HepG2 (cell line): ENCODE measurements around the gene NUDT3. TPM values are rescaled to one million over a fixed set of nuclear protein-coding genes. Genes with fewer than 3 reads are reported as not detected.

ENCODE experiments used
- AHDC1 ChIP-seq: sonication (generic); formaldehyde crosslinking; IDR thresholded peaks from 2 replicates; pipeline ENCODE4 v1.5.1; 2020; ENCODE audit warnings: mild to moderate bottlenecking, missing genetic modification reagents, borderline replicate concordance
- AHR ChIP-seq: IDR thresholded peaks from 2 replicates; pipeline ENCODE4 v1.6.1; 2018; ENCODE audit warnings: missing genetic modification reagents, missing compliant biosample characterization
- BATF2 ChIP-seq: sonication (generic); formaldehyde crosslinking; IDR thresholded peaks from 2 replicates; pipeline ENCODE4 v1.8.0; 2022; ENCODE audit warnings: mild to moderate bottlenecking, missing genetic modification reagents, moderate library complexity
- BORCS8-MEF2B ChIP-seq: sonication (generic); formaldehyde crosslinking; IDR thresholded peaks from 2 replicates; pipeline ENCODE4 v1.8.0; 2022; ENCODE audit warnings: mild to moderate bottlenecking, missing genetic modification reagents
- DDIT3 ChIP-seq: sonication (generic); formaldehyde crosslinking; IDR thresholded peaks from 2 replicates; pipeline ENCODE4 v1.4.0; 2020; ENCODE audit warnings: mild to moderate bottlenecking, missing genetic modification reagents
- IKZF4 ChIP-seq: sonication (generic); formaldehyde crosslinking; IDR thresholded peaks from 2 replicates; pipeline ENCODE4 v1.5.1; 2020; ENCODE audit warnings: borderline replicate concordance, mild to moderate bottlenecking, low read depth, missing genetic modification reagents; ENCODE audit errors: not compliant biosample characterization
- KMT2A ChIP-seq: sonication (generic); formaldehyde crosslinking; IDR thresholded peaks from 2 replicates; pipeline ENCODE4 v1.4.0; 2020; ENCODE audit warnings: missing genetic modification reagents
- MLX ChIP-seq: IDR thresholded peaks from 2 replicates; pipeline ENCODE4 v1.6.1; 2016
- MYNN ChIP-seq: sonication (generic); formaldehyde crosslinking; IDR thresholded peaks from 2 replicates; pipeline ENCODE4 v1.4.0; 2020; ENCODE audit warnings: mild to moderate bottlenecking, low read depth, missing genetic modification reagents
- PHF8 ChIP-seq: sonication (generic); formaldehyde crosslinking; IDR thresholded peaks from 2 replicates; pipeline ENCODE4 v1.5.0; 2020; ENCODE audit warnings: missing genetic modification reagents
- RAD21 ChIP-seq: fragments of 450-650 bp; formaldehyde crosslinking; IDR thresholded peaks from 2 replicates; pipeline ENCODE4 v1.5.0; 2020; ENCODE audit warnings: mild to moderate bottlenecking
- SNAPC2 ChIP-seq: sonication (generic); formaldehyde crosslinking; IDR thresholded peaks from 2 replicates; pipeline ENCODE4 v1.8.1; 2022; ENCODE audit warnings: mild to moderate bottlenecking, missing genetic modification reagents
- TBP ChIP-seq: sonication (generic); formaldehyde crosslinking; IDR thresholded peaks from 2 replicates; pipeline ENCODE4 v1.5.0; 2020; ENCODE audit warnings: missing genetic modification reagents
- TOE1 ChIP-seq: sonication (generic); formaldehyde crosslinking; IDR thresholded peaks from 2 replicates; pipeline ENCODE4 v1.4.0; 2020; ENCODE audit warnings: mild to moderate bottlenecking, missing genetic modification reagents
- ZKSCAN5 ChIP-seq: sonication (generic); formaldehyde crosslinking; IDR thresholded peaks from 2 replicates; pipeline ENCODE4 v1.5.1; 2020; ENCODE audit warnings: mild to moderate bottlenecking, missing genetic modification reagents
- ZMAT5 ChIP-seq: sonication (generic); formaldehyde crosslinking; IDR thresholded peaks from 2 replicates; pipeline ENCODE4 v1.5.0; 2020; ENCODE audit warnings: mild to moderate bottlenecking, low read depth, missing genetic modification reagents, borderline replicate concordance
- ZNF121 ChIP-seq: sonication (generic); formaldehyde crosslinking; IDR thresholded peaks from 2 replicates; pipeline ENCODE4 v1.5.0; 2020; ENCODE audit warnings: mild to moderate bottlenecking, missing genetic modification reagents
- ZNF350 ChIP-seq: sonication (generic); formaldehyde crosslinking; IDR thresholded peaks from 2 replicates; pipeline ENCODE4 v1.4.0; 2020; ENCODE audit warnings: mild to moderate bottlenecking, low read depth, missing genetic modification reagents, borderline replicate concordance
- ZNF574 ChIP-seq: sonication (generic); formaldehyde crosslinking; IDR thresholded peaks from 2 replicates; pipeline ENCODE4 v1.4.0; 2020; ENCODE audit warnings: missing genetic modification reagents
- polyA plus RNA-seq, 8 experiments: library from polyadenylated mRNA; depleted of rRNA in 3 of 8; stranded (reverse) in 7 of 8; unstranded in 1 of 8; fragments of >200 nt; fragmentation: Illumina TruSeq in 4 of 8; extraction: Trizol in 4 of 8; gene quantifications; 2 replicates each; pipeline versions ENCODE4 v1.2.1 to v1.2.3, GENCODE V29; 2011 to 2016; ENCODE audit warnings: low read depth in 4 of 8, missing spikeins in 1 of 8, mixed read lengths in 1 of 8; ENCODE audit not compliant: insufficient read depth in 1 of 8
- total RNA-seq, 5 experiments: library from RNA; depleted of rRNA; stranded (reverse); fragments of >200 nt; fragmentation: Illumina TruSeq; extraction: Trizol; gene quantifications; 2 replicates each; pipeline ENCODE4 v1.2.3, GENCODE V29; 2016; ENCODE audit warnings: low read depth in 1 of 5

The NUDT3 gene
- total and polyA plus RNA-seq, 2 of the 13 experiments (the other 11 are each of a cell fraction or from before 2014, with no cell fraction given) = 20.2 to 20.6 TPM

- peak; percentile 88 for TF ChIP-seq AHDC1
- TF ChIP-seq TBP (CRISPR knock-in tag) = no peak
- TF ChIP-seq ZNF121 (CRISPR knock-in tag) = 0 out of 2 replicates have a peak, but pooled peaks have one; percentile 3
- TF ChIP-seq KMT2A (CRISPR knock-in tag) = peak; percentile 79; the same call in 1 of the 2 replicates
- TF ChIP-seq ZNF350 (CRISPR knock-in tag) = peak; percentile 40
- TF ChIP-seq ZKSCAN5 (CRISPR knock-in tag) = no peak
- peak; percentile 91 for TF ChIP-seq MLX
- TF ChIP-seq TOE1 = no peak
- TF ChIP-seq PHF8 (CRISPR knock-in tag) = peak; percentile 88
- TF ChIP-seq DDIT3 = no peak
- peak; percentile 88 for TF ChIP-seq IKZF4
- 0 out of 2 replicates have a peak, but pooled peaks have one; percentile 12 for TF ChIP-seq AHR (CRISPR knock-in tag)
- 0 out of 2 replicates have a peak, but pooled peaks have one; percentile 41 for TF ChIP-seq MYNN (CRISPR knock-in tag)
- TF ChIP-seq BORCS8-MEF2B (CRISPR knock-in tag) = no peak
- TF ChIP-seq BATF2 (CRISPR knock-in tag) = no peak
- TF ChIP-seq ZMAT5 = no peak
- peak; percentile 82 for TF ChIP-seq ZNF574 (CRISPR knock-in tag)
- peak; percentile 98 for TF ChIP-seq RAD21 (CRISPR knock-in tag)
- TF ChIP-seq SNAPC2 (CRISPR knock-in tag) = no peak
Observed at GRCh38 chr6:34248727-34249468, 143.6 kb downstream of the NUDT3 start, which contains the start of gene SMIM29 (continued).
